Measurements from ENCODE around the gene IL16.

DNA sequence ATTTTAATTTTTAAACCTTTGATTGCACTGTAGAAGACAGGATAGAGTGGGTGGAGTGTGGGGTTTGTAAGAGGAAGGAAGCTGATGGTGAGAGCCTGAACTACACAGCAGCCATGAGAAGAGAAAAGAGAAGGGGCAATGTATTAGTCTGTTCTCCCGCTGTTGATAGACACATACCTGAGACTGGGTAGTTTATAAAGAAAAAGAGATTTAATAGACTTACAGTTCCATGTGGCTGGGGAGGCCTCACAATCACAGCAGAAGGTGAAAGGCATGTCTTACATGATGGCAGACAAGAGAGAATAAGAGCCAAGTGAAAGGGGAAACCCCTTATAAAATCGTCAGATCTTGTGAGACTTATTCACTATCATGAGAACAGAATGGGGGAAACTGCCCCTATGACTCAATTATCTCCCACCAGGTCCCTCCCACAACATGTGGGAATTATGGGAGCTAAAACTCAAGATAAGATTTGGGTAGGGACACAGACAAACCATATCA lies 90.0 kb downstream of the IL16 start:
- TF ChIP-seq, protein P1, sequence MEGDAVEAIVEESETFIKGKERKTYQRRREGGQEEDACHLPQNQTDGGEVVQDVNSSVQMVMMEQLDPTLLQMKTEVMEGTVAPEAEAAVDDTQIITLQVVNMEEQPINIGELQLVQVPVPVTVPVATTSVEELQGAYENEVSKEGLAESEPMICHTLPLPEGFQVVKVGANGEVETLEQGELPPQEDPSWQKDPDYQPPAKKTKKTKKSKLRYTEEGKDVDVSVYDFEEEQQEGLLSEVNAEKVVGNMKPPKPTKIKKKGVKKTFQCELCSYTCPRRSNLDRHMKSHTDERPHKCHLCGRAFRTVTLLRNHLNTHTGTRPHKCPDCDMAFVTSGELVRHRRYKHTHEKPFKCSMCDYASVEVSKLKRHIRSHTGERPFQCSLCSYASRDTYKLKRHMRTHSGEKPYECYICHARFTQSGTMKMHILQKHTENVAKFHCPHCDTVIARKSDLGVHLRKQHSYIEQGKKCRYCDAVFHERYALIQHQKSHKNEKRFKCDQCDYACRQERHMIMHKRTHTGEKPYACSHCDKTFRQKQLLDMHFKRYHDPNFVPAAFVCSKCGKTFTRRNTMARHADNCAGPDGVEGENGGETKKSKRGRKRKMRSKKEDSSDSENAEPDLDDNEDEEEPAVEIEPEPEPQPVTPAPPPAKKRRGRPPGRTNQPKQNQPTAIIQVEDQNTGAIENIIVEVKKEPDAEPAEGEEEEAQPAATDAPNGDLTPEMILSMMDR (IDR thresholded peaks at IDR 0.05 in 2 of 3, conservative IDR thresholded peaks at IDR 0.05 in 1 of 3; ENCODE audit: borderline replicate concordance in 1 of 3, insufficient read depth in 1 of 3, low read depth in 2 of 3, low read length in 2 of 3), result no peak
- TF ChIP-seq POLR2A (IDR thresholded peaks at IDR 0.05; ENCODE audit: borderline replicate concordance, extremely low read depth, insufficient read depth, insufficient read length) (no peak), POLR2AphosphoS5 (IDR thresholded peaks at IDR 0.05; ENCODE audit: low read depth, low read length) (no peak), EZH2 (IDR thresholded peaks at IDR 0.05) (no peak), ZFX (IDR thresholded peaks at IDR 0.05) (no peak), CBX3 (IDR thresholded peaks at IDR 0.05; ENCODE audit: low read depth) (no peak), ELF1 (IDR thresholded peaks at IDR 0.05; ENCODE audit: borderline replicate concordance, low read depth) (no peak), YY1 (IDR thresholded peaks at IDR 0.05; ENCODE audit: extremely low read depth, insufficient replicate concordance, low read depth, low read length) (no peak), JUND (IDR thresholded peaks at IDR 0.05) (no peak)
- TF ChIP-seq, protein P2, sequence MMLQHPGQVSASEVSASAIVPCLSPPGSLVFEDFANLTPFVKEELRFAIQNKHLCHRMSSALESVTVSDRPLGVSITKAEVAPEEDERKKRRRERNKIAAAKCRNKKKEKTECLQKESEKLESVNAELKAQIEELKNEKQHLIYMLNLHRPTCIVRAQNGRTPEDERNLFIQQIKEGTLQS (IDR thresholded peaks at IDR 0.05), result no peak

All from HCT116 (cell line).